Measurements from ENCODE around the gene DHRS7C.
"Not testable (repeated sequence)": the region's sequence is repeated elsewhere in the genome, so short reads cannot be mapped to it uniquely, and the experiment has no call there.

Gene DHRS7C

GRCh38 chr17:9809409-9809808, 18.0 kb upstream of the DHRS7C start:
- DNase-seq = no peak

GRCh38 chr17:9806699-9807098, 15.3 kb upstream of the DHRS7C start:
- no peak for DNase-seq

GRCh38 chr17:9805769-9806168, 14.4 kb upstream of the DHRS7C start:
- DNase-seq = no peak

GRCh38 chr17:9802697-9803096, 11.3 kb upstream of the DHRS7C start:
- DNase-seq = no peak

GRCh38 chr17:9802294-9802693, 10.9 kb upstream of the DHRS7C start:
- no peak for DNase-seq

- no peak for DNase-seq
Measured at GRCh38 chr17:9801505-9801904, 10.1 kb upstream of the DHRS7C start.

GRCh38 chr17:9798724-9799123, 7.3 kb upstream of the DHRS7C start:
- no peak for DNase-seq

- DNase-seq = no peak
Measured at GRCh38 chr17:9798008-9798407, 6.6 kb upstream of the DHRS7C start.

- DNase-seq = no peak
Measured at GRCh38 chr17:9792181-9792840, 919 bp upstream of the DHRS7C start.

GRCh38 chr17:9790316-9790715, 1.1 kb downstream of the DHRS7C start:
- DNase-seq = no peak

GRCh38 chr17:9788601-9789000, 2.8 kb downstream of the DHRS7C start:
- DNase-seq = no peak

- no peak for DNase-seq
Measured at GRCh38 chr17:9784544-9784943, 6.8 kb downstream of the DHRS7C start.

- DNase-seq = not testable (repeated sequence)
Measured at GRCh38 chr17:9783465-9783864, 7.9 kb downstream of the DHRS7C start.

GRCh38 chr17:9783050-9783449, 8.3 kb downstream of the DHRS7C start:
- no peak for DNase-seq

- DNase-seq = no peak
Measured at GRCh38 chr17:9780552-9780951, 10.8 kb downstream of the DHRS7C start.

- DNase-seq = no peak
Measured at GRCh38 chr17:9776911-9777310, 14.5 kb downstream of the DHRS7C start.

GRCh38 chr17:9772658-9773057, 18.7 kb downstream of the DHRS7C start:
- no peak for DNase-seq

- no peak for DNase-seq
Measured at GRCh38 chr17:9771465-9771864, 19.9 kb downstream of the DHRS7C start.

GRCh38 chr17:9769036-9769695, 22.2 kb downstream of the DHRS7C start:
- DNase-seq = no peak

GRCh38 chr17:9768381-9768934, 22.9 kb downstream of the DHRS7C start:
- no peak for DNase-seq

GRCh38 chr17:9767432-9767991, 23.9 kb downstream of the DHRS7C start:
- no peak for DNase-seq

GRCh38 chr17:9766970-9767369, 24.4 kb downstream of the DHRS7C start:
- DNase-seq = no peak

GRCh38 chr17:9765322-9765721, 26.1 kb downstream of the DHRS7C start:
- DNase-seq = no peak

- DNase-seq = no peak
Measured at GRCh38 chr17:9763643-9764042, 27.7 kb downstream of the DHRS7C start.

Measured in activated CD4-positive, alpha-beta T cell treated with anti-CD3 and anti-CD28 coated beads for 48 hours (primary cell).